NCI-H2196 treated with DMSO at 0.1 percent for 48 hours (cell line): Measurements from ENCODE around the gene C20orf144.

Experiments used
- DNase-seq: peaks from one replicate; lab custom pipeline; 2025; ENCODE audit not compliant: unreplicated experiment; lab: John Stamatoyannopoulos, UW

The C20orf144 gene

DNA sequence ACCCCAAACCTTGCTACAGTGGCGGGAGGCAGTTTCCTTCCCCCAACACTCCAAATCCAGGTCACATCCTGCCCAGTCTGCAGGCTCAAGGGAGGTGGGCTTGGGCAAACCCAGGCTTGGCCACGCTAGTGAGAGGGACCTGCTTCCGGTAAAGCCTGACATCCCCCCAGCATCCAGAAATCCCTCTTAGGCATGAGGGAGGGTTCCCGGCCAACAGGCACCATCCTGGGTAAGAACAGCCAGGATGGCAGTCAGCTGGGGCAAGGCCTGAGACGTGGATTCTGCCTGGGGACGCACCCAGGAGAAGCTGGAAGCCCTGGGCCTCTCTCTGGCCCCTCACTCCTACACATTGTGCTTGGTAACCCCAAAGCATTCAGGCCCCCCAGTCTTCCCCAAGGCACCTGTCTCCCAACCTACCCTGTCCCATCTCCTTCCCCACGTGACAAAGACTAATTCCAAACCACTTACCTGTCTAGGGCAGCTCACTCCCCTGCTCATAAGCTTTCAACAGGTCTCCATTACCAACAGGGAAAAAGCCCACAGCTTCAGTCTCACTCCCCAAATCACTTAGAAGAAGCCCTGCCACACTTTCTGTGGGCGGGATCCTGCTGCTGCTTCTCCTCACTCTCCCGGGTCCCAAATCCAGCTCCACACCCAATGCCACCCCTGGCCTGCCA lies 2.1 kb downstream of the C20orf144 start:
- DNase-seq: no peak

DNA sequence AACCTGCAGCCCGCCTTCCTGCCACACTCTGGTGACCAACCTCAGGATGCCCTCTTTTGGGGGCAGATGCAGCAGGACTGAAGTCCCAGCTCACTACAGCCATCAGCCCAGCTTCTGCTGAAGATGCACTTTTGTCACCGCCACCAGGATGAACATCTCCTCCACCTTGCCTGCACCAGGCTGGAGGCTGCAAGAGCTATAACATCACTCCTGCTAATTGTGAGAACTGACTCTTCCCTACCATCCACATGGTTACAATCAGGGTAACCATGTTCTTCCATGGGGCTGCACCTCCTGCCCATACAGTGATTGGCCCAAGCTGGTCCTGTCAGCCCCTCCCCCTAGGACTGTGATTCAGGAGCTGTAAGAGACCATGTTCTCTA lies 2.6 kb downstream of the C20orf144 start:
- no peak for DNase-seq

DNA sequence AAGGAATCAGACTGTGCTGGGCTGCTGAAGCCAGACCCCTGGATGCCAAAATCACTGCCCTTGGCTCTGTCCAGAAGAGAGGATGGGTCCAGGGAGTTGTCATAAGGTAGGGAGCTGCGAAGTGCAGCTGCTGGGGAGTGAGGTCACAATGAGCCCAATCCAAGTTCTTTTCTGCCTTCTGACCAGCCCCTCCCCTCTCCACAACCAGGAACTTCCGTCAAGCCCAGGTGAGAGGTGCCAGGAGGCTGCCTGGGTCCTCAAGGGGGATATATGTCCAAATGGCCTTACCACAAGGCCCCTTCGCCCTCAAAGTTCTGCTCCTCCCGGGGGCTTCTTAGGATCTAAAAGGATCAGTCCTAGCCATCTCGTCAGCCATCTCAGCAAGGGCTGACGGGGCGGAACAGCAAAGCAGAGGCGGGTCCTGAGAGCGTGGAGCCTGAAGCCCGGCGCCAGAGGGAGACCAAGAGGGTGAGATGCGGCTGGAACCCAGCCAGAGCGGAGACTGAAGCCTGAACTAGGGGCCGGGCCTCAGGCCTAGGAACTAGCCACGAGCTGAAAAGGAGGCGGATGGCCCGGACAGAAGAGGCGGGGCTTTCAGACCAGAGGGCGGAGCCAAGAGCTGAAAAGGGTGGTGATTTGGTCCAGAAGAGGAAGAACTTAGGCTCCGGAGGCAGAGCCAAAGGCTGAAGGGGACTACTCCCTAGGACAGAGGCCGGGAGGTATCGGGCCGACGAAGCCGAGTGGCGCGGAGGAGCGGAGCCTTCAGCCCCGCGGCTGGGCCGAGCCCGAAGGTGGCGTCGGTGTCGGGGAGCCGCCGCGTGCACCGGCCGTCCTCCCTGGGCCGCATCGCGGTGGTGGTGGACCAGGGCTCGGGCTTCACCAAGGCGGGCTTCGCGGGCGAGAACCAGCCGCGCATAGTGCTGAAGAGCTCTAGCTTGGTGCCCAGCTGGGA lies 4.4 kb downstream of the C20orf144 start, which contains the start of gene ACTL10:
Gene ACTL10, plus strand, starts transcription at position 651 of the 952 bp plus-strand sequence. CDS start 555 bp downstream, outside the sequence.
- peak; percentile 98 for DNase-seq

- DNase-seq: no peak
These were observed 5.1 kb downstream of the C20orf144 start for GRCh38 chr20:33667245-33667675.

- peak; percentile 75 for DNase-seq
These were observed 5.7 kb downstream of the C20orf144 start for GRCh38 chr20:33667676-33668465.

GRCh38 chr20:33668466-33669155 lies 6.5 kb downstream of the C20orf144 start:
- DNase-seq: no peak

DNA sequence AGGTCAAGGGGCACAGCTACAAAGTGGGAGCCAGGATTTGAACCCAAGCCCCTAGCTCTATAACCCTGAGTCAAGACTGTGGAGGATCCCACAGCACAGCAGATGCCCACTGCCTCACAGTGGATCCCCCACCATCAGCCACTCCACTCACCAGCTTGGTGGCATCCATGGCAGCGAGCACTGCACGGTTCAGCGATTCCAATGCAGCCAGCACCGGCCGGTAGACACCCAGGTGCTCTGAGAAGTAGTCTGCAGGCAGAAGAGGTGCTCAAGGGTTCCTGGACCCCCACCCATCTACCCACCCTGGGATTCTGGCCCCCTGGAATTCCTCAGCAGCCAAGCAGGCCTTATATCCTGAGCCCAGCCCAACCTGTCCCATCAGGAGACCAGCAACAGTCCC lies 7.1 kb downstream of the C20orf144 start:
- no peak for DNase-seq

DNA sequence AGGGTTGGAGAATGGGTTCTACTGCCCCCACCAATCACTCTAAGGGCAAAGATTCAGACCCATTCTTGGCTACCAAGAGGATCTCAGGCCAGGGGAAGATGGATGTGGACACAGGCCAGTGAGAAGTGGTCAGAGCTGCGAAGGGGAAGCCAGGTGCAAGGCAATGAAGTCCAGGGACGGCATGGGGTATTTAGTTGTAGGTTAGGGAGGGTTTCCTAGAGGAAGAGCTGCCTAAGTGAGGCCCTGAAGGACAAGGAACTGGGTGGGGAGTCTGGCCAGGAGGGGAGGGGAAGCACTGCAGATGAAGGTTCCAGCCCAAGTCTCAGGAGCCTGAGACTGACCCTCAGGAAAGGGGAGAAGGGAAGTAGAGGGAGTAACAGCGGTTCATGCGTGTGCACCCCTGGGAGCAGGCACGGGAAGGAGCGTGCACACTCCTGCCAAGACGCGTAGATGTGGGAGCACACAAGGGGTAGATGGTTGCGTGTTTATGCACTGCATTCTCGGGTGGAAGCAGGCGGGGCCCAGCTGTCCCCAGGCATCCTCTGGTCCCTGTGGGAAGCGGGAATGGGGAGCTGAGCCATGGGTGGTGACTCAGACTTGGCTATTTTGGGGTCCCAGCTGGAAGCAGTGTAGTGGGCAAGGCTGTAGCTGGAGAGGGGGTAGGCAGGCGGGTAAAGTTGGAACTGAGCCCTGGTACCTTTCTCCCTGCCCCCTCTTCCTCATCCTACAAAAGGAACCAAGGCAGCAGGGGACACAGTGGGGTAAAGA lies 7.9 kb downstream of the C20orf144 start:
- DNase-seq: no peak

DNA sequence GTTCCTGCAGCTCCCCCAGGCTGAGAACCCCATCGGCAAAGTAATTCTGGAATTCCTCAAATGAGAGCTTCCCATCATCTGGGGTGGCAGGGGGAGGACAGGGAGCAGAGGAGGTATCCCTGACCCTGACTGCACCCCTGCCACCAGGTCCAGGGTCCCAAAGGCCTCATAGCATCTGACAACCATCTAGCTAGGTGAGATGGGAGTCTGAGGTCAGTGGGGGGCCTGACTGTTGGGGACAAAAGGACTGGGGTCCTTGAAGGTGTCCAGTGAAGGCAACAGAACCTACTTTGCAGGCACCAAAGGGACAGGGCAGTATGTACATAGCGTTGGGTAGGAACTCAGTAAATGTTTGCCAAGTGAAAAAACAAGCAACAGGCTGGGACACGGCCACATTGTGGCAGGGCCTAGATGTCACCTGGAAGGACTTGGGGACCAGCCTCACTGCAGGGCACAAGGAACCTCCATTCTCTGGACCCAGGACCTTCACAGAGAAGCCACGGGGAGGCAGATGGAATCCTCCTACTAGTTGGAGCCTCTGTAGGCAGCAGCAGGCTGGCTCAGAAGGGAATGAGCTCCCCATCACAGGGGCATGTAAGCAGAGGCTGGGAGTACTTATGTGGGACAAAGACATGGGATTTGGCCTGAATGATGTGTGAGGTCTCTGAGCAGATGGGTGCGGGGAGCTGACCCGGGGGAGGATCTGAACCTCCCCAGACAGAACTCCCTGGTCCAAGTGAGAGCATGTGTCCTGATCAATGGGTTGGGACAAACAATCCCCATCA lies 8.8 kb downstream of the C20orf144 start:
- DNase-seq: no peak

DNA sequence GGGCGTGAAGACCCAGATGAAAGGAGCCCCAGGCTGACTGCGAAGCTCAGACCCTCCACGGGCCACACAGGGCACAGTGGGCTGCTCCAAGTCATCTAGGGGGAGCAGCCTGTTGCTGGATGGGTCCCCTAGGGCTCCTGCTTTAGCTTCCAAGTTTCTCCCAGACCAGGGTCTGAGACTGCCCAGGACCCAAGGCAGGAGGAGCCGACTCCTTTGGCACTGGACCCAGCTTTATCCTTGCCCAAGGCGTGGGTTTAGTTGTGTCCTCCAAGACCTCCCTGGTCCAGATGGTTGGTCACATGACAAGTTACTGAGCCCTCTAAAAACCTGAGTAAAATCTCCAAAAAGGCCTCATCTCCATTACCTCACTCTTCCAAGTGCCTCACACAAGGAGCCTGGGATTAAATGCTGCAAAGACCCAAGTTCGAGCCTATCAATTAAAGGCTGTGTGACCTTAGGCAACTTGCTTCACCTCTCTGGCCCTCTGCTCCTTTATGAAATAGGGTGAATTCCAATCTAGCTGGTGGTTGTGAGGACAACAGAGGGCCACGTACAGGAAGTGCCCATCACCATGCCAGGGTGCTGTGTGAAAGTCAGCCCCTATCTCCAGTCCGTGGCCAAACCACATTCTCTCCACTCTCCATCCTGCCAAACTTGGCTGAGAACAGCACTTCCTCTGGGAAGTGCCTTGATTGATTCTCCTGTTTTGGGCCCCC lies 9.6 kb downstream of the C20orf144 start:
- no peak for DNase-seq

DNA sequence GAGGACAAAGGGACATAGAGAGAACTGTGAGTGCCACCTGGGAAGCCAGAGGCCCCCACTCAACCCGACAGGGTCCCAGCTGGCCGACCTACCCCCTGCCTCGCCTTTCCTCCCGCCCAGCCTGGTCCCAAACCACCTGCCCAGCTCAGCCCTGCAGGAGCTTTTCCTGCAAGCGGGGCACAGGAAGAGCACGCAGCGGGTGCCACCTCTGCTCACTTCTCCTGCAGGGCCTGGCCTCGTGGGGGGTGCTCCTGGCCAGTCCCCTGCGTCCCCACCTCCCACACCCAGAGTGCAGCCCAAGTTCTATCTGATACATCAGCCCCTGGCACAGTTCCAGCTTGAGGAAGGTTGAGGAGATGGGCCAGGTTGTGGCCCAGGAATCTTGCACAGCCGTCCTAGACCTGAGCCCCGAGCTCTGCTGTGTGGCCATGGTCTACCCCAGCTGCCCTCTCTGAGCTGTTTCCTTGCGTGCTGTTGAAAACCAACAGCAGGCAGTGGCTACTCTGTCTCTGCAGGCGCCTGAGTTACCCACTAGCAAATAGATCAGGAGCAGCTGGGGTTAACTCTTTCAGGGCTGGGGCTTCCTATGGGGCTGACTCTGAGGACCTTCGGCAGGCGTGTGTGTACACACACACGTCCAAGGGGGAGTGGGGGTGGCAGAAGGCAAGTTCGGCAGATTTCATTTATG lies 10.4 kb downstream of the C20orf144 start:
- no peak for DNase-seq

DNA sequence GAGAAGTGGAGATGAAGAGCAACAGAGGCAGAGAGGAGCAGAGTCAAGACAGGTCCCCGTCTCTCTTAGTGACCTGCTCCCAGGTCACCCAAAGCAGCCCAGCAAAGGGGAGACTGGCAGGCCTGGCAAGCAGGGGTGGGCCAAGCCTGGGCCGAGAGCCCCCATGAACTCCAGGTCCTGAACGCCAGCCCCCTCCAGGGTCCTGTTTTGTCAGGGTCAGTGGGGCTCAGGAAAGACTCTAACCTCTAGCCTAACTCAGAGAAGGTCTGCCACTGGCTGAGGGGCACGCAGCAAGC lies 10.9 kb downstream of the C20orf144 start:
- DNase-seq: no peak

GRCh38 chr20:33673410-33674293 lies 11.5 kb downstream of the C20orf144 start:
- no peak for DNase-seq

- peak; percentile 51 for DNase-seq
These were observed 12.4 kb downstream of the C20orf144 start, which contains the start of gene NECAB3 for GRCh38 chr20:33674294-33675135. TSS of gene NECAB3 (minus strand) at chr20:33674428. CDS start at chr20:33674352, 76 bp downstream.

DNA sequence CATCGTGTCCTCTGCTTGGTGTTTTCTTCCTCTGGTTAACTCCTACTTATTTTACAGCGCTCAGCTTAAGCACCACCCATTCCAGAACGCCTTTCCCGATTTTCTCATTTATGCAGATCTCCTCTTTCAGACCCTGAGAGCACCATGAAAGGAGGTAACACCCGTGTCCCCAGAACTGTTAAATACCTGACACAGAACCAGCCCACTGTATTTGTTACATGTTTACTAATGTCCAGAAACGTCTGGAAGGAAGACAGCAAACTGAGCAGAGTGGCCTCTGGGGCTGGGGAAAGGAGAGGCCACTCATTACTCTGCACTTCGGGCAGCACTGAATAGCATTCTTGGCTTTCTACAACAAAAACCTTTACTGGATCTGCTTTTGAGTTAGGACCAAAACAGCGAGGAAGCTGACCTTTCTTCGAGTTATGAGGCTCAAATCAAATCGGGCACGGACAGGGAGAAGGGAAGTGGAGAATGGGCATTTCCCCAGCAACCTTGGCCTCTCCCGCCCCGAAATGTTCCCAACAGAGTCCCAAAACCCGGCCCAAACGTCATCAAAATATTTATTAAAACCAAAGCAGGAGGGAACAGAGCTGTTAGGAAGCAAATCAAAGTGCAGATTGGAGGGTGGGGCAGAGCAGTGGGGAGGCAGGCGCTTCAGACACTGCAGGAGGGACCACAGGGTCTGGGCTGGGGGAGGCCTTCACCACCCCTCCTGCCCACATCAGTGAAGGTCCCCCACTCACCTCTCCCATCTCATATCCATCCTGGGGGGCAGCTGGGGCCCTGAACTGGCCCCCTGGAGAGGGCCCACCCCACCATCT lies 13.2 kb downstream of the C20orf144 start:
- DNase-seq: no peak
